Stomach (tissue), 9 donors: ENCODE data around the gene SLA2. TPM values are rescaled to one million over a fixed set of nuclear protein-coding genes. Genes with fewer than 3 reads are reported as not detected.

Experiments
- DNase-seq, 2 donors: peaks; one replicate each; pipeline versions ENCODE4 v3.0.0 to v3.0.0-alpha.2; 2013 to 2019
- H3K27ac ChIP-seq, 5 donors: fragments of 200-600 bp in 4 of 5; sonication (generic) in 4 of 5; one replicate each; pipeline ENCODE4 v1.5.1; 2013 to 2019; ENCODE audit warnings: mild to moderate bottlenecking in 1 of 5, moderate library complexity in 1 of 5
- H3K27me3 ChIP-seq, 3 donors: fragments of 200-600 bp; sonication (generic); one replicate each; pipeline ENCODE4 v1.5.1; 2017 to 2019; ENCODE audit warnings: mixed run types in 1 of 3
- H3K36me3 ChIP-seq, 4 donors: fragments of 200-600 bp; sonication (generic); 1 replicate in 3 of 4; 2 replicates in 1 of 4; pipeline ENCODE4 v1.5.1; 2016 to 2019
- H3K4me1 ChIP-seq, 4 donors: fragments of 200-600 bp; sonication (generic); one replicate each; pipeline ENCODE4 v1.5.1; 2016 to 2019
- H3K4me3 ChIP-seq, 4 donors: fragments of 200-600 bp; sonication (generic) in 3 of 4; one replicate each; pipeline ENCODE4 v1.5.1; 2016 to 2019; ENCODE audit warnings: mild to moderate bottlenecking in 1 of 4
- H3K9me3 ChIP-seq, 4 donors: fragments of 200-600 bp; sonication (generic); one replicate each; pipeline ENCODE4 v1.5.1; 2016 to 2019
- CTCF ChIP-seq, 7 experiments: fragments of 450-650 bp in 4 of 7; fragments of 200-600 bp in 3 of 7; sonication (generic) in 3 of 7; IDR thresholded peaks; one replicate each; pipeline ENCODE4 v1.5.1; 2016 to 2019; ENCODE audit warnings: antibody characterized with exemption in 7 of 7, control low read depth in 2 of 7, mild to moderate bottlenecking in 1 of 7
- EP300 ChIP-seq: sonication (generic); formaldehyde crosslinking; IDR thresholded peaks from one replicate; pipeline ENCODE4 v1.6.1; 2017; ENCODE audit warnings: antibody characterized with exemption
- POLR2A ChIP-seq, 4 donors: fragments of 450-650 bp; IDR thresholded peaks; one replicate each; pipeline ENCODE4 v1.6.1; 2016; ENCODE audit warnings: antibody characterized with exemption in 4 of 4, control low read depth in 2 of 4, mild to moderate bottlenecking in 1 of 4, moderate library complexity in 1 of 4
- POLR2AphosphoS5 ChIP-seq, 3 donors: sonication (generic); formaldehyde crosslinking; IDR thresholded peaks; one replicate each; pipeline ENCODE4 v1.6.1; 2016; ENCODE audit warnings: antibody characterized with exemption in 3 of 3
- WGBS, 5 donors: extraction: QIAGEN DNeasy Blood & Tissue Kit in 3 of 5; methylation state at CpG; one replicate each; pipeline versions ENCODE4 v1.1.5 to v1.1.7; 2013 to 2018; 5-methylcytosine and 5-hydroxymethylcytosine counted together
- intact Hi-C: fragments of 100-400 bp; cut with DNase I; formaldehyde crosslinking; loops from one replicate; pipeline ENCODE4 v1.15.1; 2023; ENCODE audit warnings: low total_unique reads
- polyA plus RNA-seq, 3 donors: library from polyadenylated mRNA; stranded (reverse); fragments of 200-250 nt; gene quantifications; one replicate each; pipeline ENCODE4 v1.2.3, GENCODE V29; 2013
- total RNA-seq, 5 donors: library from RNA; depleted of rRNA; stranded (reverse); fragments of >200 nt; gene quantifications; one replicate each; pipeline versions ENCODE4 v1.1.0 to v1.2.3, GENCODE V29; 2014 to 2016
- donor health status: healthy with polysubstance abuse.
- donor health status: Bipolar disorder and iron deficiency.
- donor health status: healthy.

SLA2 gene
- total and polyA plus RNA-seq, 8 donors, result 0.25 to 8.7 (median 1.3) TPM; not detected in 2

GRCh38 chr20:36591281-36591680, 54.7 kb downstream of the SLA2 start:
- Histone ChIP-seq H3K9me3 (no peaks in the 10 kb centered on the region), H3K4me3 (no peak overlapping the region), H3K27ac (no peak overlapping the region), H3K4me1 (no peaks in the 10 kb centered on the region), H3K27me3 (no peaks in the 10 kb centered on the region), H3K36me3 (peaks cover 7 to 46% (median 32%) of the 10 kb centered on the region in 4 donors)
- intact Hi-C loops, result no loop called here
- DNase-seq, result no peak
- 73 to 89% (median 84%) methylated on average over 5 of the region's 5 CpGs for WGBS, 5 donors
- TF ChIP-seq EP300 (no peak), POLR2AphosphoS5 (IDR thresholded peaks at IDR 0.05) (no peak), POLR2A (IDR thresholded peaks at IDR 0.05) (no peak), CTCF (IDR thresholded peaks at IDR 0.05) (no peak)

- intact Hi-C loops, result no loop called here
- Histone ChIP-seq H3K9me3 (no peaks in the 10 kb centered on the region), H3K36me3 (peaks cover 7 to 67% (median 40%) of the 10 kb centered on the region in 4 donors), H3K27me3 (no peaks in the 10 kb centered on the region), H3K4me3 (no peak overlapping the region), H3K4me1 (no peaks in the 10 kb centered on the region), H3K27ac (no peak overlapping the region)
- TF ChIP-seq POLR2A (IDR thresholded peaks at IDR 0.05), result no peak
- 79 to 95% (median 88%) methylated on average over 3 of the region's 3 CpGs for WGBS, 5 donors
- DNase-seq, result no peak
Measured at GRCh38 chr20:36587388-36588070, 58.5 kb downstream of the SLA2 start.

- Histone ChIP-seq H3K27ac (no peak overlapping the region), H3K36me3 (peaks cover 4 to 71% (median 46%) of the 10 kb centered on the region in 4 donors), H3K4me1 (no peaks in the 10 kb centered on the region), H3K4me3 (no peak overlapping the region), H3K9me3 (no peaks in the 10 kb centered on the region), H3K27me3 (no peaks in the 10 kb centered on the region)
- intact Hi-C loops, result no loop called here
- TF ChIP-seq POLR2AphosphoS5 (IDR thresholded peaks at IDR 0.05) (no peak), CTCF (IDR thresholded peaks at IDR 0.05) (no peak), EP300 (no peak), POLR2A (IDR thresholded peaks at IDR 0.05) (no peak)
- no peak for DNase-seq
- 71 to 81% (median 78%) methylated on average over 8 of the region's 8 CpGs for WGBS, 5 donors
Measured at GRCh38 chr20:36585410-36586125, 60.4 kb downstream of the SLA2 start.

GRCh38 chr20:36584018-36584481, 61.9 kb downstream of the SLA2 start:
- peaks cover 11 to 71% (median 49%) of the 10 kb centered on the region in 4 donors for H3K36me3 ChIP-seq
- no peak overlapping the region for H3K4me3 ChIP-seq
- intact Hi-C loops, result no loop called here

More at GRCh38 chr20:36584018-36584481, 61.9 kb downstream of the SLA2 start:
- Histone ChIP-seq H3K4me1 (no peaks in the 10 kb centered on the region), H3K27ac (no peak overlapping the region), H3K9me3 (no peaks in the 10 kb centered on the region), H3K27me3 (no peaks in the 10 kb centered on the region)
- TF ChIP-seq CTCF (IDR thresholded peaks at IDR 0.05), result no peak
- TF ChIP-seq POLR2AphosphoS5 (IDR thresholded peaks at IDR 0.05), result no peak
- no peak for TF ChIP-seq EP300
- 75 to 94% (median 88%) methylated on average over 2 of the region's 2 CpGs for WGBS, 5 donors
- no peak for DNase-seq
